PFSK-1 (cell line): ENCODE results near the gene LTB.

Experiments
- FOXP2 ChIP-seq: optimal IDR thresholded peaks from 2 replicates; pipeline ENCODE3; 2011; ENCODE audit warnings: borderline replicate concordance, control low read depth, inconsistent platforms; ENCODE audit not compliant: insufficient read depth; ENCODE audit errors: extremely low read length, extremely low read depth
- POLR2AphosphoS5 ChIP-seq: IDR thresholded peaks from 2 replicates; pipeline ENCODE4 v1.6.1; 2012; ENCODE audit warnings: low read depth, mild to moderate bottlenecking, control low read depth, low read length, moderate library complexity
- REST ChIP-seq, 2 experiments: IDR thresholded peaks; 2 replicates each; pipeline versions ENCODE4 v1.6.1 to v1.8.0; 2011 to 2012; ENCODE audit warnings: low read depth in 2 of 2, low read length in 2 of 2, control low read depth in 1 of 2, inconsistent platforms in 1 of 2, mild to moderate bottlenecking in 1 of 2, moderate library complexity in 1 of 2; ENCODE audit not compliant: insufficient read depth in 1 of 2
- SIN3A ChIP-seq: IDR thresholded peaks from 2 replicates; pipeline ENCODE4 v1.6.1; 2012; ENCODE audit warnings: mild to moderate bottlenecking, low read length, moderate library complexity, borderline replicate concordance; ENCODE audit not compliant: insufficient read depth
- TAF1 ChIP-seq: IDR thresholded peaks from 2 replicates; pipeline ENCODE4 v1.6.1; 2012; ENCODE audit warnings: low read length, control low read depth, borderline replicate concordance; ENCODE audit not compliant: insufficient read depth

LTB gene

GRCh38 chr6:31576897-31577578, 5.2 kb downstream of the LTB start:
- no peak for TF ChIP-seq FOXP2
- no peak for TF ChIP-seq REST (IDR thresholded peaks at IDR 0.05; ENCODE audit: insufficient read depth in 1 of 2, low read depth in 2 of 2, low read length in 2 of 2)
- TF ChIP-seq POLR2AphosphoS5, result no peak
- TF ChIP-seq TAF1, result no peak
- TF ChIP-seq SIN3A, result no peak

GRCh38 chr6:31575952-31576685, 6.1 kb downstream of the LTB start:
- TF ChIP-seq REST (IDR thresholded peaks at IDR 0.05; ENCODE audit: insufficient read depth in 1 of 2, low read depth in 2 of 2, low read length in 2 of 2), result no peak
- no peak for TF ChIP-seq FOXP2
- TF ChIP-seq POLR2AphosphoS5, result no peak
- no peak for TF ChIP-seq TAF1
- no peak for TF ChIP-seq SIN3A

GRCh38 chr6:31575335-31575901, 6.8 kb downstream of the LTB start, which contains the start of gene TNF:
Gene TNF (plus strand): TSS chr6:31575565. CDS start chr6:31575742, 177 bp downstream.
- TF ChIP-seq REST (IDR thresholded peaks at IDR 0.05; ENCODE audit: insufficient read depth in 1 of 2, low read depth in 2 of 2, low read length in 2 of 2), result no peak
- TF ChIP-seq TAF1, result no peak
- no peak for TF ChIP-seq SIN3A
- no peak for TF ChIP-seq FOXP2
- no peak for TF ChIP-seq POLR2AphosphoS5

GRCh38 chr6:31574106-31575061, 7.8 kb downstream of the LTB start:
- TF ChIP-seq FOXP2, result no peak
- TF ChIP-seq POLR2AphosphoS5, result no peak
